Esophagus muscularis mucosa (tissue), 4 donors: ENCODE results near the gene ZNF467. TPM values are rescaled to one million over a fixed set of nuclear protein-coding genes. Genes with fewer than 3 reads are reported as not detected.

Source experiments
- DNase-seq: peaks from one replicate; pipeline ENCODE4 v3.0.0-alpha.2; 2017; ENCODE audit errors: extremely low spot score
- H3K27ac ChIP-seq, 4 donors: fragments of 200-600 bp; sonication (generic); replicated peaks in 1 of 4; 1 replicate in 3 of 4; 2 replicates in 1 of 4; pipeline ENCODE4 v1.5.1; 2016 to 2019; ENCODE audit warnings: mild to moderate bottlenecking in 1 of 4
- H3K27me3 ChIP-seq, 4 donors: fragments of 200-600 bp; sonication (generic); one replicate each; pipeline versions ENCODE4 v1.5.1 to v1.6.0; 2016 to 2019
- H3K36me3 ChIP-seq, 4 donors: fragments of 200-600 bp; sonication (generic); one replicate each; pipeline ENCODE4 v1.5.1; 2016 to 2019
- H3K4me1 ChIP-seq, 4 donors: fragments of 200-600 bp; sonication (generic); one replicate each; pipeline ENCODE4 v1.5.1; 2016 to 2019
- H3K4me3 ChIP-seq, 4 donors: fragments of 200-600 bp; sonication (generic); 1 replicate in 2 of 4; 2 replicates in 2 of 4; pipeline ENCODE4 v1.5.1; 2016 to 2019; ENCODE audit warnings: mild to moderate bottlenecking in 4 of 4, moderate library complexity in 1 of 4
- H3K9me3 ChIP-seq, 4 donors: fragments of 200-600 bp; sonication (generic); 1 replicate in 3 of 4; 2 replicates in 1 of 4; pipeline ENCODE4 v1.5.1; 2016 to 2019
- EP300 ChIP-seq: sonication (generic); formaldehyde crosslinking; IDR thresholded peaks from one replicate; pipeline ENCODE4 v1.6.1; 2017; ENCODE audit warnings: antibody characterized with exemption
- POLR2A ChIP-seq: fragments of 450-650 bp; IDR thresholded peaks from one replicate; pipeline ENCODE4 v1.6.1; 2017; ENCODE audit warnings: antibody characterized with exemption, moderate library complexity, mild to moderate bottlenecking, low read depth
- POLR2AphosphoS5 ChIP-seq, 2 donors: sonication (generic); formaldehyde crosslinking; IDR thresholded peaks; one replicate each; pipeline ENCODE4 v1.6.1; 2017; ENCODE audit warnings: antibody characterized with exemption in 2 of 2
- WGBS: methylation state at CpG from one replicate; pipeline ENCODE4 v1.1.5; 2018; 5-methylcytosine and 5-hydroxymethylcytosine counted together
- intact Hi-C: fragments of 100-400 bp; cut with DNase I; formaldehyde crosslinking; loops from one replicate; pipeline ENCODE4 v1.15.1; 2023
- total RNA-seq, 4 donors: library from RNA; depleted of rRNA; stranded (reverse); fragments of >200 nt; gene quantifications; one replicate each; pipeline versions ENCODE4 v1.1.0 to v1.2.1, GENCODE V29; 2016
- TF ChIP-seq, protein P1 (sequence below), 3 experiments: fragments of 200-600 bp in 2 of 3; fragments of 450-650 bp in 1 of 3; sonication (generic) in 2 of 3; IDR thresholded peaks; one replicate each; pipeline ENCODE4 v1.5.1; 2017 to 2019; ENCODE audit warnings: antibody characterized with exemption in 3 of 3, mild to moderate bottlenecking in 2 of 3, moderate library complexity in 1 of 3

The ZNF467 gene
- total RNA-seq, 4 donors from 2014 or later = 10.3 to 12.4 (median 11.0) TPM

GRCh38 chr7:149794661-149795060 lies 21.3 kb upstream of the ZNF467 start:
- no peak for TF ChIP-seq POLR2AphosphoS5 (IDR thresholded peaks at IDR 0.05)
- TF ChIP-seq EP300 = no peak
- TF ChIP-seq POLR2A = no peak
- TF ChIP-seq, protein P1, sequence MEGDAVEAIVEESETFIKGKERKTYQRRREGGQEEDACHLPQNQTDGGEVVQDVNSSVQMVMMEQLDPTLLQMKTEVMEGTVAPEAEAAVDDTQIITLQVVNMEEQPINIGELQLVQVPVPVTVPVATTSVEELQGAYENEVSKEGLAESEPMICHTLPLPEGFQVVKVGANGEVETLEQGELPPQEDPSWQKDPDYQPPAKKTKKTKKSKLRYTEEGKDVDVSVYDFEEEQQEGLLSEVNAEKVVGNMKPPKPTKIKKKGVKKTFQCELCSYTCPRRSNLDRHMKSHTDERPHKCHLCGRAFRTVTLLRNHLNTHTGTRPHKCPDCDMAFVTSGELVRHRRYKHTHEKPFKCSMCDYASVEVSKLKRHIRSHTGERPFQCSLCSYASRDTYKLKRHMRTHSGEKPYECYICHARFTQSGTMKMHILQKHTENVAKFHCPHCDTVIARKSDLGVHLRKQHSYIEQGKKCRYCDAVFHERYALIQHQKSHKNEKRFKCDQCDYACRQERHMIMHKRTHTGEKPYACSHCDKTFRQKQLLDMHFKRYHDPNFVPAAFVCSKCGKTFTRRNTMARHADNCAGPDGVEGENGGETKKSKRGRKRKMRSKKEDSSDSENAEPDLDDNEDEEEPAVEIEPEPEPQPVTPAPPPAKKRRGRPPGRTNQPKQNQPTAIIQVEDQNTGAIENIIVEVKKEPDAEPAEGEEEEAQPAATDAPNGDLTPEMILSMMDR (IDR thresholded peaks at IDR 0.05) = no peak
- no peaks in the 10 kb centered on the region for H3K36me3 ChIP-seq
- intact Hi-C loops = no loop called here
- no peaks in the 10 kb centered on the region for H3K9me3 ChIP-seq
- no peak overlapping the region for H3K27ac ChIP-seq
- no peak for DNase-seq
- 52% methylated on average over 5 of the region's 6 CpGs for WGBS
- H3K4me3 ChIP-seq = no peak overlapping the region
- peaks cover 0 to 35% (median 9%) of the 10 kb centered on the region in 4 donors for H3K27me3 ChIP-seq
- H3K4me1 ChIP-seq = peaks cover 0 to 11% (median 8%) of the 10 kb centered on the region in 4 donors

DNA sequence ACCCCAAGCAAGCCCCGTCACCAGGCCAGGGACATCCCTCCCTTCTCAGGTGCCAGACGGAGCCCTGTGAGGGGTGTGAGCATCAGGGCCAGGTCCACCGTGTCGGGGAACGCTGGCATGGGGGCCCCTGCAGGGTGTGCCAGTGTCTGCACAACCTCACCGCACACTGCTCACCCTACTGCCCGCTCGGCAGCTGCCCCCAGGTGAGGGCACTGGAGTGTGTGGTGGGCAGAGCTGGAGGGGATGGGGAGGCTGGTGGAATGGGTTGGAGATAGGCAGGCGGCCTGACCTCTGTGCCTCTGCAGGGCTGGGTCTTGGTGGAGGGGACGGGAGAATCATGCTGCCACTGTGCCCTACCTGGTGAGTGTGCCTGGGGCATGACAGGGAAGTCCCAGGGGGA lies 19.9 kb upstream of the ZNF467 start:
- Histone ChIP-seq H3K9me3 (no peaks in the 10 kb centered on the region), H3K4me1 (peaks cover 0 to 11% (median 9%) of the 10 kb centered on the region in 4 donors)
- intact Hi-C loops = no loop called here

DNA sequence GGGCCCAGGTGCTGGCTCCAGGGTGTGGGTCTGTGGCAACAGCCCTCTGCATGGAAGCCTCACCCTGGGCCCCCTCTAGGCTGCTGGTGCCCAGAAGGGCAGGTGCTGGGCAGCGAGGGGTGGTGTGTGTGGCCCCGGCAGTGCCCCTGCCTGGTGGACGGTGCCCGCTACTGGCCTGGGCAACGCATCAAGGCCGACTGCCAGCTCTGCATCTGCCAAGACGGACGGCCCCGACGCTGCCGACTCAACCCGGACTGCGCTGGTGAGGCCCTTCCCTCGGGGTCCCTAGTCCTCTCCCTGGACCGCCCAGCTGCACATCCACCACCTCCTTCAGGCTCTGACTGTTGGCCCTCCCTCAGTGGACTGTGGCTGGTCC lies 18.8 kb upstream of the ZNF467 start:
- no peak for DNase-seq
- no peak overlapping the region for H3K4me3 ChIP-seq
- 93% methylated on average over 6 of the region's 15 CpGs for WGBS

More for the DNA sequence above, 19.9 kb upstream of the ZNF467 start:
- Histone ChIP-seq H3K4me3 (no peak overlapping the region), H3K27ac (no peak overlapping the region), H3K27me3 (peaks cover 0 to 49% (median 13%) of the 10 kb centered on the region in 4 donors), H3K36me3 (no peaks in the 10 kb centered on the region)
- no peak for DNase-seq
- no peak for TF ChIP-seq EP300
- TF ChIP-seq, protein P1 (IDR thresholded peaks at IDR 0.05) = no peak
- TF ChIP-seq POLR2A = no peak
- no peak for TF ChIP-seq POLR2AphosphoS5 (IDR thresholded peaks at IDR 0.05)
- 78% methylated on average over 8 of the region's 10 CpGs for WGBS

DNA sequence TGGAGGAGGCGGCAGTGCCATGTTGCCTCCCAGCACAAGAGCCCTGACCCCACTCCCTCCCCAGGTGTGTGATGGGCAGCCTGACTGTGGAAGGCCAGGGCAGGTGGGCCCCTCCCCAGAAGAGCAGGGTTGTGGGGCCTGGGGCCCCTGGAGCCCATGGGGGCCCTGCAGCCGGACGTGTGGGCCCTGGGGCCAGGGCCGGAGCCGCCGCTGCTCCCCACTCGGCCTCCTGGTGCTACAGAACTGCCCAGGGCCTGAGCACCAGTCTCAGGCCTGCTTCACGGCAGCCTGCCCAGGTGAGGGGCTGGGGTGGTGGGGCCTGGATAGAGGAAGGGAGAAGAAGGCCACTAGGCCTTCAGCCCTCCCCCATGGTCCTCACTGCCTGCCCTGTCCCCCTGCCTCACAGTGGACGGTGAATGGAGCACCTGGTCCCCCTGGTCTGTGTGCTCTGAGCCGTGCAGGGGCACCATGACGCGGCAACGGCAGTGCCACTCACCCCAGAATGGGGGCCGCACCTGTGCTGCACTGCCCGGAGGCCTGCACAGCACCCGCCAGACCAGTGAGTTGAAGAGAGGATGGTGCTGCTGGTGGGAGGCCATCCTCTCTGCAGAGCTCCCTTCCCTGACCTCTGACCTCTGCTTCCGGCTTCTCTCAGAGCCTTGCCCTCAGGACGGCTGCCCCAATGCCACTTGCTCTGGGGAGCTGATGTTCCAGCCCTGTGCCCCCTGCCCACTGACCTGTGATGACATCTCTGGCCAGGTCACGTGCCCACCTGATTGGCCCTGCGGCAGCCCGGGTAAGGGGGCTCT lies 18.2 kb upstream of the ZNF467 start:
- Histone ChIP-seq H3K27ac (no peak overlapping the region), H3K27me3 (peaks cover 0 to 58% (median 14%) of the 10 kb centered on the region in 4 donors), H3K4me1 (peaks cover 6 to 21% (median 14%) of the 10 kb centered on the region in 4 donors), H3K9me3 (no peaks in the 10 kb centered on the region), H3K4me3 (no peak overlapping the region), H3K36me3 (no peaks in the 10 kb centered on the region)
- no peak for DNase-seq
- TF ChIP-seq EP300 = no peak
- TF ChIP-seq, protein P1 (IDR thresholded peaks at IDR 0.05) = no peak
- no peak for TF ChIP-seq POLR2A
- intact Hi-C loops = no loop called here
- 100% methylated on average over 2 of the region's 21 CpGs for WGBS

More for the DNA sequence above, 18.8 kb upstream of the ZNF467 start:
- no peak for TF ChIP-seq EP300
- Histone ChIP-seq H3K36me3 (no peaks in the 10 kb centered on the region), H3K27ac (no peak overlapping the region), H3K9me3 (no peaks in the 10 kb centered on the region), H3K4me1 (peaks cover 5 to 19% (median 13%) of the 10 kb centered on the region in 4 donors), H3K27me3 (peaks cover 0 to 53% (median 14%) of the 10 kb centered on the region in 4 donors)
- intact Hi-C loops = no loop called here

- Histone ChIP-seq H3K27me3 (peaks cover 0 to 58% (median 14%) of the 10 kb centered on the region in 4 donors), H3K36me3 (no peaks in the 10 kb centered on the region), H3K9me3 (no peaks in the 10 kb centered on the region), H3K4me1 (peaks cover 6 to 21% (median 14%) of the 10 kb centered on the region in 4 donors), H3K4me3 (no peak overlapping the region), H3K27ac (no peak overlapping the region)
- no peak for DNase-seq
- intact Hi-C loops = no loop called here
- WGBS = 91% methylated on average over 13 of the region's 14 CpGs
- TF ChIP-seq, protein P1 (IDR thresholded peaks at IDR 0.05) = no peak
- TF ChIP-seq POLR2AphosphoS5 (IDR thresholded peaks at IDR 0.05) = no peak
- no peak for TF ChIP-seq POLR2A
- no peak for TF ChIP-seq EP300
Measured at GRCh38 chr7:149790754-149791360, 17.5 kb upstream of the ZNF467 start.
